Heart left ventricle (tissue), 16 donors: Measurements from ENCODE around the gene ALDH9A1. TPM values are rescaled to one million over a fixed set of nuclear protein-coding genes. Genes with fewer than 3 reads are reported as not detected.

Experiments used
- ATAC-seq, 4 donors: fragments of 200-7000 bp; cut with Tn5 transposase; one replicate each; pipeline ENCODE4 v1.9.1; 2020 to 2022; ENCODE audit warnings: moderate library complexity in 4 of 4, mild to moderate bottlenecking in 3 of 4, moderate number of reproducible peaks in 1 of 4
- DNase-seq, 5 donors: peaks; one replicate each; pipeline ENCODE4 v3.0.0-alpha.2; 2020
- H3K27ac ChIP-seq, 12 donors: fragments of 200-600 bp; sonication (generic) in 4 of 12; one replicate each; pipeline versions ENCODE4 v1.5.0 to v1.8.0; 2016 to 2022; ENCODE audit warnings: mild to moderate bottlenecking in 2 of 12
- H3K27me3 ChIP-seq, 9 donors: fragments of 200-600 bp; sonication (generic) in 2 of 9; one replicate each; pipeline versions ENCODE4 v1.5.1 to v1.8.0; 2016 to 2022; ENCODE audit warnings: mild to moderate bottlenecking in 3 of 9
- H3K36me3 ChIP-seq, 9 donors: fragments of 200-600 bp; sonication (generic) in 2 of 9; one replicate each; pipeline versions ENCODE4 v1.5.0 to v1.8.0; 2018 to 2022; ENCODE audit warnings: mild to moderate bottlenecking in 2 of 9
- H3K4me1 ChIP-seq, 12 donors: fragments of 200-600 bp; sonication (generic) in 4 of 12; one replicate each; pipeline versions ENCODE4 v1.5.0 to v1.8.0; 2016 to 2022; ENCODE audit warnings: mild to moderate bottlenecking in 3 of 12
- H3K4me3 ChIP-seq, 12 donors: fragments of 200-600 bp; sonication (generic) in 4 of 12; one replicate each; pipeline versions ENCODE4 v1.5.0 to v1.8.0; 2017 to 2022; ENCODE audit warnings: mild to moderate bottlenecking in 9 of 12, moderate library complexity in 4 of 12
- H3K9me3 ChIP-seq, 12 donors: fragments of 200-600 bp; sonication (generic) in 4 of 12; one replicate each; pipeline versions ENCODE4 v1.5.0 to v1.8.0; 2016 to 2022; ENCODE audit warnings: mild to moderate bottlenecking in 1 of 12
- CTCF ChIP-seq, 12 donors: fragments of 200-600 bp; sonication (generic) in 4 of 12; IDR thresholded peaks; one replicate each; pipeline versions ENCODE4 v1.5.0 to v1.8.0; 2018 to 2022; ENCODE audit warnings: antibody characterized with exemption in 12 of 12, mild to moderate bottlenecking in 5 of 12
- POLR2A ChIP-seq, 2 donors: fragments of 450-650 bp; IDR thresholded peaks; one replicate each; pipeline ENCODE4 v1.6.1; 2017; ENCODE audit warnings: antibody characterized with exemption in 2 of 2, mild to moderate bottlenecking in 2 of 2, moderate library complexity in 2 of 2
- whole genome bisulfite sequencing, 4 donors: extraction: QIAGEN DNeasy Blood & Tissue Kit in 2 of 4; methylation state at CpG; one replicate each; pipeline versions ENCODE4 v1.1.5 to v1.1.7; 2013 to 2018; 5-methylcytosine and 5-hydroxymethylcytosine counted together
- intact Hi-C, 10 donors: fragments of 100-400 bp; cut with DNase I; formaldehyde crosslinking; loops; one replicate each; pipeline versions ENCODE4 v1.11.1 to v1.14.2; 2022
- polyA plus RNA-seq, 2 donors: library from polyadenylated mRNA; stranded (reverse); fragments of 200-250 nt; gene quantifications; one replicate each; pipeline ENCODE4 v1.2.3, GENCODE V29; 2013
- total RNA-seq, 9 donors: library from RNA; depleted of rRNA in 2 of 9; stranded (reverse); fragments of >200 nt in 2 of 9; fragmentation: NEBNext Ultra II Directional in 3 of 9; extraction: Animal tissue kit (Norgen Biotek cat#: 25700) in 3 of 9; gene quantifications; one replicate each; pipeline versions ENCODE4 v1.1.0 to v1.2.4, GENCODE V29; 2016 to 2023
- donor health status: ischemic (EF 13 %, LVEDD 7.1; RV severe dilation, severe dysfunction).
- donor health status: healthy with polysubstance abuse.
- donor health status: DM: no; HTN: yes; CAD: no.
- donor health status: DM: no; HTN: no; CAD: no.
- donor health status: ischemic (EF 25% LVEDD 6.9; RV normal size, moderate dysfunction).
- donor health status: ischemic (EF 25% LVEDD 5.7; RV mildly dilated, moderate dysfunction).
- donor health status: healthy.
- donor health status: DM: yes; HTN: yes; CAD: no.
- donor health status: ischemic (EF 35%, LVEDD 5.7; RV mildly dilated, moderate dysfunction).
- donor health status: nonischemic (EF 11% LVEDD 7.7; RV severe dilation, severe dysfunction).
- donor health status: DM: yes; HTN: yes; CAD: no.
- donor health status: PGD.
- donor health status: ischemic (EF 29% LVEDD 5.4; RV normal size, mild dysfunction).
- donor health status: nonischemic (EF 23%, LVEDD 6.1; RV moderate dilation, normal function).

Gene ALDH9A1
- total and polyA plus RNA-seq, 11 donors: 21.6 to 77.0 (median 65.7) TPM

DNA sequence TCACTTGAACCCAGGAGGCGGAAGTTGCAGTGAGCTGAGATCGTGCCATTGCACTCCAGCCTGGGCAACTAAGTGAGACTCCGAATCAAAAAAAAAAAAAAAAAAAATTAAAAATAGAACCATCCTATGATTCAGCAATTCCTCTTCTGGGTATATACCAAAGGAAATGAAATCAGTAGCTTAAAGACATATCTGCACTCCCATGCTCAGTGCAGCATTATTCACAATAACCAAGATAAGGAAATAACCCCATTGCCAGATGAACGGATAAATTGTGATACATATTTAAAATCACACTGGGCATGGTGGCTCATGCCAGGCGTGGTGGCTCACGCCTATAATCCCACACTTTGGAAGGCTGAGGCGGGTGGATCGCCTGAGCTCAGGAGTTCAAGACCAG, 23.8 kb downstream of the ALDH9A1 start:
- Histone ChIP-seq H3K4me3 (no peak overlapping the region), H3K4me1 (peaks cover 0 to 9% (median 0%) of the 10 kb centered on the region in 12 donors), H3K36me3 (peaks cover 0 to 83% (median 75%) of the 10 kb centered on the region in 9 donors), H3K27me3 (no peaks in the 10 kb centered on the region), H3K9me3 (peaks cover 0 to 6% (median 0%) of the 10 kb centered on the region in 12 donors), H3K27ac (no peak overlapping the region)
- no peak for DNase-seq
- 86 to 91% (median 89%) methylated on average over 8 of the region's 8 CpGs for WGBS, 4 donors
- ATAC-seq: no peak
- TF ChIP-seq CTCF (IDR thresholded peaks at IDR 0.05): no peak
- TF ChIP-seq POLR2A (IDR thresholded peaks at IDR 0.05): no peak
- intact Hi-C loops: no loop called here

DNA sequence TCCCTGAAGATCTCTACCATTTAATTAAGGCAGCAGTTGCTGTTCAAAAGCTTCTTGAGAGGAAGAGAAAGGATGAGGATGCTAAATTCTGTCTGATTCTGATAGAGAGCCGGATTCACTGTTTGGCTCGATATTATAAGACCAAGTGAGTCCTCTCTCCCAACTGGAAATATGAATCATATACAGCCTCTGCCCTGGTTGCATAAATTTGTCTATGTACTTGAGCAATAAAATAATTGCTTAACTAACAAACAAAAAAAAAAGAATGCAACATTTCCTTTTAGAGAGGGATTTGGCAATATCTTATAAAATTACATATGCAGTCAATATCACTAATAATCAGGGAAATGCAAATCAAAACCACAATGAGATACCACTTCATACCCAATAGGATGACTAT, 26.8 kb downstream of the ALDH9A1 start:
- H3K4me1 ChIP-seq: peaks cover 0 to 14% (median 0%) of the 10 kb centered on the region in 12 donors
- no peaks in the 10 kb centered on the region for H3K27me3 ChIP-seq
- peaks cover 0 to 83% (median 75%) of the 10 kb centered on the region in 9 donors for H3K36me3 ChIP-seq
- peaks cover 0 to 6% (median 0%) of the 10 kb centered on the region in 12 donors for H3K9me3 ChIP-seq
- WGBS, 4 donors: 94 to 98% (median 97%) methylated on average over 2 of the region's 2 CpGs
- DNase-seq: no peak
- TF ChIP-seq CTCF (IDR thresholded peaks at IDR 0.05) (no peak), POLR2A (IDR thresholded peaks at IDR 0.05) (no peak)
- H3K4me3 ChIP-seq: no peak overlapping the region
- intact Hi-C loops: no loop called here
- H3K27ac ChIP-seq: no peak overlapping the region
- ATAC-seq: no peak

DNA sequence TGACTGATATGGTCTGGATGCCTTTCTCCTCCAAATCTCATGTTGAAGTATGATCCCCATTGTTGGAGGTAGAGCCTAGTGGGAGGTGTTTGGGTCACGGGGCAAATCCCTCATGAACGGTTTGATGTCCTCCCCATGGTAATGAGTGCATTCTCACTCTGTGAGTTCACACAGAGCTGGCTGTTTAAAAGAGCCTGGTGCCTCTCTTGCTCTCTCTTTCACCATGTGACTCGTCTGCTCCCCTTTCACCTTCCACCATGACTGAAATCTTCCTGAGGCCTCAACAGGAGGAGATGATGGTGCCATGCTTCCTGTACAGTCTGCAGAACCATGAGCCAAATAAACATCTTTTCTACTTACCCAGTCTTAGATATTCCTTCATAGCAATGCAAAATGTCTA, 30.2 kb downstream of the ALDH9A1 start:
- H3K27ac ChIP-seq: no peak overlapping the region
- no peaks in the 10 kb centered on the region for H3K9me3 ChIP-seq
- ATAC-seq (no peak), DNase-seq (no peak)
- intact Hi-C loops: no loop called here
- peaks cover 2 to 93% (median 92%) of the 10 kb centered on the region in 9 donors for H3K36me3 ChIP-seq
- H3K4me1 ChIP-seq: peaks cover 0 to 22% (median 0%) of the 10 kb centered on the region in 12 donors
- no peak for TF ChIP-seq CTCF (IDR thresholded peaks at IDR 0.05)
- no peak for TF ChIP-seq POLR2A (IDR thresholded peaks at IDR 0.05)
- H3K4me3 ChIP-seq: no peak overlapping the region
- H3K27me3 ChIP-seq: no peaks in the 10 kb centered on the region
- WGBS, 4 donors: 90 to 92% (median 91%) methylated on average over 3 of the region's 3 CpGs

GRCh38 chr1:165666152-165666825, 32.1 kb downstream of the ALDH9A1 start:
- peaks cover 2 to 98% (median 95%) of the 10 kb centered on the region in 9 donors for H3K36me3 ChIP-seq

More at GRCh38 chr1:165666152-165666825, 32.1 kb downstream of the ALDH9A1 start:
- H3K27ac ChIP-seq: no peak overlapping the region
- intact Hi-C loops: no loop called here
- DNase-seq (no peak), ATAC-seq (no peak)
- no peaks in the 10 kb centered on the region for H3K9me3 ChIP-seq
- no peak overlapping the region for H3K4me3 ChIP-seq
- 66 to 89% (median 75%) methylated on average over 5 of the region's 5 CpGs for WGBS, 4 donors
- TF ChIP-seq POLR2A (IDR thresholded peaks at IDR 0.05): no peak
- no peak for TF ChIP-seq CTCF (IDR thresholded peaks at IDR 0.05)
- H3K4me1 ChIP-seq: peaks cover 0 to 17% (median 0%) of the 10 kb centered on the region in 12 donors
- H3K27me3 ChIP-seq: no peaks in the 10 kb centered on the region
